Hepatocyte (in vitro differentiated cells): ENCODE results near the gene RSPH1.

Experiments used
- CTCF ChIP-seq: fragments of 200-600 bp; sonication (generic); IDR thresholded peaks from 2 replicates; pipeline ENCODE4 v1.5.1; 2016; ENCODE audit warnings: antibody characterized with exemption, mild to moderate bottlenecking; ENCODE audit not compliant: poor library complexity
- EZH2 ChIP-seq: fragments of 200-600 bp; sonication (generic); IDR thresholded peaks from 2 replicates; pipeline ENCODE4 v1.6.1; 2016; ENCODE audit warnings: antibody characterized with exemption, mild to moderate bottlenecking, borderline replicate concordance
- EZH2phosphoT487 ChIP-seq: fragments of 200-600 bp; sonication (generic); IDR thresholded peaks from one replicate; pipeline ENCODE4 v1.6.1; 2018; ENCODE audit warnings: antibody characterized with exemption, mild to moderate bottlenecking, low read depth, moderate library complexity; ENCODE audit not compliant: unreplicated experiment, severe bottlenecking

GRCh38 chr21:42507418-42507817, 11.4 kb upstream of the RSPH1 start:
- no peak for TF ChIP-seq CTCF
- TF ChIP-seq EZH2: no peak
- no peak for TF ChIP-seq EZH2phosphoT487
